HCT116 (cell line): Measurements from ENCODE around the gene LRRN4CL. TPM values are rescaled to one million over a fixed set of nuclear protein-coding genes. Genes with fewer than 3 reads are reported as not detected.

ENCODE experiments used
- ATAC-seq: fragments of 200-7000 bp; cut with Tn5 transposase; 2 replicates; pipeline ENCODE4 v1.9.1; 2020; ENCODE audit warnings: mild to moderate bottlenecking, moderate library complexity
- BruUV-seq: library from RNA; stranded (reverse); fragments of 400-500 nt; replicated peaks from 2 replicates; lab custom pipeline; 2021; lab: Mats Ljungman, UMichigan
- CTCF ChIA-PET: fragments of 300-600 bp; sonication (Branson Sonifier 250); formaldehyde crosslinking; loops from one replicate; lab custom pipeline; 2021; ENCODE audit warnings: antibody characterized with exemption; lab: Charles Lee
- POLR2A ChIA-PET: fragments of 300-600, 350-600 bp; sonication (Branson Sonifier 250); formaldehyde crosslinking; loops from one replicate; lab custom pipeline; 2021; ENCODE audit warnings: antibody characterized with exemption; lab: Charles Lee
- RAD21 ChIA-PET, 2 experiments: fragments of 300-600 bp; sonication (Branson Sonifier 250); formaldehyde crosslinking; loops; one replicate each; lab custom pipeline; 2023; ENCODE audit warnings: low total read pairs in 2 of 2; ENCODE audit not compliant: uncharacterized antibody in 2 of 2, unreplicated experiment in 2 of 2, low non-redundant PET in 1 of 2; lab: Charles Lee
- DNase-seq: peaks from one replicate; pipeline ENCODE4 v3.0.0-alpha.2; 2010; ENCODE audit warnings: low read depth, low spot score
- H2AFZ ChIP-seq: fragments of 200-600 bp; shearing (Covaris generic), sonication (generic); 2 replicates; pipeline ENCODE4 v1.6.1; 2017; ENCODE audit warnings: low read depth, mixed run types, mixed read lengths, antibody characterized with exemption, low read length; ENCODE audit not compliant: poor library complexity, severe bottlenecking
- H3K27ac ChIP-seq: 2 replicates; pipeline ENCODE4 v1.5.1; 2012; ENCODE audit warnings: low read depth, low read length
- H3K27me3 ChIP-seq: fragments of 200-600 bp; sonication (generic); 2 replicates; pipeline ENCODE4 v1.6.1; 2016; ENCODE audit warnings: mixed run types, low read length, mixed read lengths; ENCODE audit not compliant: insufficient read depth
- H3K36me3 ChIP-seq, 2 experiments: fragments of 200-500 bp in 1 of 2; fragments of 200-600 bp in 1 of 2; sonication (Bioruptor generic) in 1 of 2; sonication (generic) in 1 of 2; 2 replicates each; pipeline versions ENCODE4 v1.5.1 to v1.6.1; 2014 to 2016; ENCODE audit warnings: low read length in 2 of 2, inconsistent platforms in 1 of 2, mixed read lengths in 1 of 2, mixed run types in 1 of 2; ENCODE audit not compliant: insufficient read depth in 2 of 2, control insufficient read depth in 1 of 2
- H3K4me1 ChIP-seq, 2 experiments: fragments of 200-600 bp in 1 of 2; sonication (generic) in 1 of 2; 2 replicates each; pipeline versions ENCODE4 v1.5.1 to v1.6.1; 2012 to 2017; ENCODE audit warnings: low read length in 2 of 2, inconsistent platforms in 1 of 2, mild to moderate bottlenecking in 1 of 2, mixed read lengths in 1 of 2, mixed run types in 1 of 2, moderate library complexity in 1 of 2; ENCODE audit not compliant: insufficient read depth in 2 of 2, control insufficient read depth in 1 of 2
- H3K4me2 ChIP-seq: fragments of 200-600 bp; sonication (generic); 2 replicates; pipeline ENCODE4 v1.6.1; 2017; ENCODE audit warnings: mixed run types, low read length, mixed read lengths
- H3K4me3 ChIP-seq, 2 experiments: fragments of 200-600 bp in 1 of 2; sonication (generic) in 1 of 2; replicated peaks in 1 of 2; 2 replicates each; pipeline ENCODE4 v1.5.1; 2011 to 2016; ENCODE audit warnings: low read length in 2 of 2, control low read depth in 1 of 2, low read depth in 1 of 2, mild to moderate bottlenecking in 1 of 2, mixed read lengths in 1 of 2, mixed run types in 1 of 2
- H3K79me2 ChIP-seq: fragments of 200-600 bp; sonication (generic); 2 replicates; pipeline ENCODE4 v1.6.1; 2017; ENCODE audit warnings: mild to moderate bottlenecking, mixed run types, low read length, moderate library complexity, mixed read lengths; ENCODE audit not compliant: insufficient read depth
- H3K9ac ChIP-seq: fragments of 200-600 bp; sonication (generic); 2 replicates; pipeline ENCODE4 v1.6.1; 2016; ENCODE audit warnings: low read length, mixed read lengths
- H3K9me2 ChIP-seq: fragments of 200-600 bp; sonication (generic), shearing (Covaris generic); 2 replicates; pipeline ENCODE4 v1.6.1; 2017; ENCODE audit warnings: mixed run types, mild to moderate bottlenecking, moderate library complexity; ENCODE audit not compliant: insufficient read depth
- H3K9me3 ChIP-seq, 2 experiments: fragments of 200-500 bp in 1 of 2; fragments of 200-600 bp in 1 of 2; sonication (Bioruptor generic) in 1 of 2; sonication (generic) in 1 of 2; 2 replicates each; pipeline ENCODE4 v1.6.1; 2014 to 2017; ENCODE audit warnings: low read length in 2 of 2, mixed read lengths in 2 of 2, inconsistent platforms in 1 of 2, low read depth in 1 of 2, mild to moderate bottlenecking in 1 of 2, mixed run types in 1 of 2, moderate library complexity in 1 of 2; ENCODE audit not compliant: control insufficient read depth in 1 of 2, insufficient read depth in 1 of 2
- H4K20me1 ChIP-seq: fragments of 200-600 bp; sonication (generic), shearing (Covaris generic); 2 replicates; pipeline ENCODE4 v1.6.1; 2017; ENCODE audit warnings: mixed run types, mild to moderate bottlenecking, moderate library complexity; ENCODE audit not compliant: insufficient read depth
- CEBPB ChIP-seq: IDR thresholded peaks from 2 replicates; pipeline ENCODE4 v1.6.1; 2012; ENCODE audit warnings: low read depth
- EGR1 ChIP-seq: IDR thresholded peaks from 2 replicates; pipeline ENCODE4 v1.6.1; 2012; ENCODE audit warnings: low read depth
- POLR2A ChIP-seq: IDR thresholded peaks from 2 replicates; pipeline ENCODE4 v1.7.0; 2011; ENCODE audit warnings: borderline replicate concordance; ENCODE audit not compliant: insufficient read depth, insufficient read length; ENCODE audit errors: extremely low read depth
- POLR2AphosphoS5 ChIP-seq: IDR thresholded peaks from 2 replicates; pipeline ENCODE4 v1.6.1; 2011; ENCODE audit warnings: mild to moderate bottlenecking, low read depth, low read length, moderate library complexity
- RAD21 ChIP-seq: IDR thresholded peaks from 2 replicates; pipeline ENCODE4 v1.6.1; 2012; ENCODE audit warnings: low read depth, mild to moderate bottlenecking
- SIN3A ChIP-seq: IDR thresholded peaks from 2 replicates; pipeline ENCODE4 v1.6.1; 2012; ENCODE audit warnings: low read depth
- SP1 ChIP-seq: IDR thresholded peaks from 2 replicates; pipeline ENCODE4 v1.6.1; 2012; ENCODE audit warnings: low read depth
- TCF7L2 ChIP-seq: IDR thresholded peaks from 2 replicates; pipeline ENCODE4 v1.7.0; 2011; ENCODE audit warnings: borderline replicate concordance, inconsistent platforms; ENCODE audit not compliant: insufficient read depth, insufficient read length; ENCODE audit errors: extremely low read depth
- YY1 ChIP-seq: IDR thresholded peaks from 2 replicates; pipeline ENCODE4 v1.6.1; 2011; ENCODE audit warnings: low read length, low read depth, moderate library complexity, mild to moderate bottlenecking; ENCODE audit not compliant: insufficient replicate concordance; ENCODE audit errors: extremely low read depth
- intact Hi-C: fragments of 100-400 bp; cut with micrococcal nuclease; formaldehyde crosslinking; loops from 2 replicates; pipeline ENCODE4 v1.10.0; 2022
- total RNA-seq: library from RNA; stranded (reverse); gene quantifications from one replicate; pipeline ENCODE4 v1.2.1, GENCODE V29; 2021; ENCODE audit not compliant: unreplicated experiment

The LRRN4CL gene
- total RNA-seq, 1 experiment from 2014 or later = 0.71 TPM

GRCh38 chr11:62677714-62678113, 11.6 kb downstream of the LRRN4CL start:
- ATAC-seq (no peak), DNase-seq (no peak)
- RAD21 ChIA-PET = no interaction called here
- intact Hi-C loops = loop anchor here (10.0 kb wide), 1 partner anchor 87 kb away; the partner anchor contains the start of gene POLR2G
- H3K36me3 ChIP-seq = peaks cover 6 to 11% of the 10 kb centered on the region in 2 experiments; a peak in 3 of 4 replicates
- CTCF ChIA-PET = no interaction called here
- no peak overlapping the region for H3K27ac ChIP-seq
- H2AFZ ChIP-seq = no peak overlapping the region
- H3K27me3 ChIP-seq = no peaks in the 10 kb centered on the region
- H3K4me2 ChIP-seq = peak overlapping the region; percentile 95
- TF ChIP-seq POLR2AphosphoS5 (no peak), TCF7L2 (no peak)
- peak overlapping the region; percentile 84 for H3K9ac ChIP-seq
- no peaks in the 10 kb centered on the region for H3K9me2 ChIP-seq
- POLR2A ChIA-PET = interaction anchor here (1.2 to 2.4 kb wide), 2 partner anchors 13 to 86 kb away, joined by 4 to 6 read pairs; partner anchors contain the start of genes C11orf98, CSKMT and TUT1
- H3K4me3 ChIP-seq = peak overlapping the region; percentile 80 to 87
- H3K4me1 ChIP-seq = peaks cover 31 to 51% of the 10 kb centered on the region in 2 experiments
- H4K20me1 ChIP-seq = no peaks in the 10 kb centered on the region
- no peaks in the 10 kb centered on the region for H3K9me3 ChIP-seq
- no TSS peak for BruUV-seq
- H3K79me2 ChIP-seq = peaks cover 55% of the 10 kb centered on the region

GRCh38 chr11:62677156-62677555, 12.2 kb downstream of the LRRN4CL start:
- TF ChIP-seq SP1 = no peak
- TF ChIP-seq EGR1 = no peak
- TF ChIP-seq CEBPB = no peak
- TF ChIP-seq SIN3A = no peak
- no peak for TF ChIP-seq POLR2A
- TF ChIP-seq RAD21 = no peak
- TF ChIP-seq YY1 = no peak
- Histone ChIP-seq H3K9me3 (no peaks in the 10 kb centered on the region), H3K27me3 (no peaks in the 10 kb centered on the region), H3K9me2 (no peaks in the 10 kb centered on the region), H4K20me1 (no peaks in the 10 kb centered on the region), H3K79me2 (peaks cover 61% of the 10 kb centered on the region), H2AFZ (no peak overlapping the region), H3K4me3 (peak overlapping the region in 1 of 2 experiments; percentile 87; a peak in 1 of 4 replicates), H3K9ac (peak overlapping the region; percentile 84; the same call in 1 of the 2 replicates), H3K4me2 (peak overlapping the region; percentile 95), H3K27ac (no peak overlapping the region), H3K36me3 (peaks cover 6 to 11% of the 10 kb centered on the region in 2 experiments; a peak in 3 of 4 replicates), H3K4me1 (peaks cover 32 to 57% of the 10 kb centered on the region in 2 experiments)
- RAD21 ChIA-PET = no interaction called here
- no peak for DNase-seq
- no TSS peak for BruUV-seq
- CTCF ChIA-PET = no interaction called here
- intact Hi-C loops = loop anchor here (10.0 kb wide), 1 partner anchor 88 kb away; the partner anchor contains the start of gene POLR2G
- POLR2A ChIA-PET = interaction anchor here (0.9 to 2.4 kb wide), 3 partner anchors 12 to 85 kb away, joined by 3 to 6 read pairs (median 4); partner anchors contain the start of genes C11orf98, CSKMT, HNRNPUL2 and TUT1
- no peak for ATAC-seq
